OCI-LY7 (cell line): Measurements from ENCODE around the gene PC. TPM values are rescaled to one million over a fixed set of nuclear protein-coding genes. Genes with fewer than 3 reads are reported as not detected.

Experiments used
- BruUV-seq: library from RNA; stranded (reverse); fragments of 400-500 nt; replicated peaks from 2 replicates; lab custom pipeline; 2021; lab: Mats Ljungman, UMichigan
- CTCF ChIA-PET: fragments of 300-600 bp; sonication (Branson Sonifier 250); formaldehyde crosslinking; loops from one replicate; lab custom pipeline; 2022; ENCODE audit warnings: antibody characterized with exemption; ENCODE audit not compliant: unreplicated experiment; lab: Charles Lee
- POLR2A ChIA-PET: fragments of 300-600 bp; sonication (Branson Sonifier 250); formaldehyde crosslinking; loops from one replicate; lab custom pipeline; 2022; ENCODE audit warnings: antibody characterized with exemption; lab: Charles Lee
- DNase-seq: peaks from one replicate; pipeline ENCODE4 v3.0.0-alpha.2; 2015; ENCODE audit warnings: low spot score
- H2AFZ ChIP-seq: fragments of 200-600 bp; sonication (generic), shearing (Covaris generic); 2 replicates; pipeline ENCODE4 v1.6.1; 2014; ENCODE audit warnings: mild to moderate bottlenecking, antibody characterized with exemption, low read length, moderate library complexity
- H3K27ac ChIP-seq: fragments of 200-600 bp; sonication (generic); 2 replicates; pipeline ENCODE4 v1.5.1; 2014; ENCODE audit warnings: mixed run types, low read depth, mild to moderate bottlenecking, moderate library complexity, low read length, inconsistent platforms; ENCODE audit not compliant: poor library complexity, severe bottlenecking
- H3K36me3 ChIP-seq: fragments of 200-600 bp; sonication (generic); 2 replicates; pipeline ENCODE4 v1.6.1; 2014; ENCODE audit warnings: mild to moderate bottlenecking, antibody characterized with exemption, low read length, moderate library complexity, mixed read lengths; ENCODE audit not compliant: insufficient read depth
- H3K4me1 ChIP-seq: fragments of 200-600 bp; sonication (generic); 2 replicates; pipeline ENCODE4 v1.5.1; 2014; ENCODE audit warnings: mild to moderate bottlenecking, low read length; ENCODE audit not compliant: insufficient read depth, poor library complexity, severe bottlenecking
- H3K4me2 ChIP-seq: fragments of 200-600 bp; sonication (generic); 2 replicates; pipeline ENCODE4 v1.6.1; 2014; ENCODE audit warnings: mild to moderate bottlenecking, low read length
- H3K4me3 ChIP-seq: fragments of 200-600 bp; sonication (generic); 2 replicates; pipeline ENCODE4 v1.5.1; 2014; ENCODE audit warnings: mild to moderate bottlenecking, low read depth, low read length; ENCODE audit not compliant: poor library complexity, severe bottlenecking
- H3K79me2 ChIP-seq: fragments of 200-600 bp; sonication (generic); 2 replicates; pipeline ENCODE4 v1.6.1; 2016; ENCODE audit warnings: low read depth, mild to moderate bottlenecking, low read length, moderate library complexity, mixed read lengths; ENCODE audit not compliant: insufficient read depth
- H3K9me2 ChIP-seq: fragments of 200-600 bp; sonication (generic); 2 replicates; pipeline ENCODE4 v1.6.1; 2016; ENCODE audit warnings: mild to moderate bottlenecking, low read length, mixed read lengths; ENCODE audit not compliant: insufficient read depth
- H3K9me3 ChIP-seq: fragments of 200-600 bp; sonication (generic); 2 replicates; pipeline ENCODE4 v1.6.1; 2014; ENCODE audit warnings: mild to moderate bottlenecking, mixed run types, low read length, mixed read lengths
- H4K20me1 ChIP-seq: fragments of 200-600 bp; sonication (generic); 2 replicates; pipeline ENCODE4 v1.6.1; 2014; ENCODE audit warnings: mild to moderate bottlenecking, antibody characterized with exemption, low read length, moderate library complexity, mixed read lengths; ENCODE audit not compliant: insufficient read depth
- CTCF ChIP-seq: fragments of 200-600 bp; sonication (generic); conservative IDR thresholded peaks from 2 replicates; pipeline ENCODE4 v1.5.1; 2014; ENCODE audit warnings: mild to moderate bottlenecking, antibody characterized with exemption, low read length, moderate library complexity, mixed read lengths
- EZH2phosphoT487 ChIP-seq: fragments of 200-600 bp; sonication (generic); IDR thresholded peaks from 2 replicates; pipeline ENCODE4 v1.6.1; 2018; ENCODE audit warnings: low read depth, borderline replicate concordance, mild to moderate bottlenecking, mixed run types, antibody characterized with exemption, low read length, moderate library complexity, mixed read lengths
- intact Hi-C: fragments of 100-400 bp; cut with micrococcal nuclease; formaldehyde crosslinking; loops from one replicate; pipeline ENCODE4 v1.10.0; 2022; ENCODE audit not compliant: unreplicated experiment
- total RNA-seq, 2 experiments: library from RNA; depleted of rRNA in 1 of 2; stranded (reverse); fragments of >200 nt in 1 of 2; shearing (Covaris generic) in 1 of 2; gene quantifications; 2 replicates each; pipeline ENCODE4 v1.2.3, GENCODE V29; 2014 to 2022

PC gene
- total RNA-seq, 2 experiments from 2014 or later = 10.4 to 12.7 TPM

GRCh38 chr11:66849501-66850234, 108.5 kb downstream of the PC start:
- CTCF ChIA-PET = no interaction called here
- H3K79me2 ChIP-seq = peaks cover 3% of the 10 kb centered on the region; the same call in 1 of the 2 replicates
- no peak for DNase-seq
- H3K27ac ChIP-seq = no peak overlapping the region
- TF ChIP-seq EZH2phosphoT487 (no peak), CTCF (no peak)
- H3K4me3 ChIP-seq = no peak overlapping the region
- no peak overlapping the region for H2AFZ ChIP-seq
- peaks cover 16% of the 10 kb centered on the region for H3K4me1 ChIP-seq
- no peak overlapping the region for H3K4me2 ChIP-seq
- no peaks in the 10 kb centered on the region for H4K20me1 ChIP-seq
- no peaks in the 10 kb centered on the region for H3K9me3 ChIP-seq
- H3K36me3 ChIP-seq = peaks cover 31% of the 10 kb centered on the region; the same call in 1 of the 2 replicates
- POLR2A ChIA-PET = no interaction called here
- intact Hi-C loops = no loop called here
- BruUV-seq = no TSS peak
- H3K9me2 ChIP-seq = no peaks in the 10 kb centered on the region

GRCh38 chr11:66848671-66849500, 109.3 kb downstream of the PC start:
- H3K4me3 ChIP-seq = no peak overlapping the region
- H4K20me1 ChIP-seq = peaks cover 6% of the 10 kb centered on the region
- peaks cover 33% of the 10 kb centered on the region; the same call in 1 of the 2 replicates for H3K36me3 ChIP-seq
- H3K4me2 ChIP-seq = no peak overlapping the region
- CTCF ChIA-PET = no interaction called here
- TF ChIP-seq CTCF (no peak), EZH2phosphoT487 (no peak)
- intact Hi-C loops = no loop called here
- H3K9me3 ChIP-seq = no peaks in the 10 kb centered on the region
- H3K9me2 ChIP-seq = no peaks in the 10 kb centered on the region
- H3K27ac ChIP-seq = no peak overlapping the region
- no peak overlapping the region for H2AFZ ChIP-seq
- peaks cover 24% of the 10 kb centered on the region for H3K4me1 ChIP-seq
- DNase-seq = no peak
- H3K79me2 ChIP-seq = peaks cover 11% of the 10 kb centered on the region
- POLR2A ChIA-PET = no interaction called here
- BruUV-seq = no TSS peak
